AG20443 (cell line): ENCODE measurements around the gene LRRC32.

Source experiments
- DNase-seq: peaks from one replicate; pipeline ENCODE4 v3.0.0; 2012; ENCODE audit warnings: low spot score, mixed read lengths

The LRRC32 gene, protein sequence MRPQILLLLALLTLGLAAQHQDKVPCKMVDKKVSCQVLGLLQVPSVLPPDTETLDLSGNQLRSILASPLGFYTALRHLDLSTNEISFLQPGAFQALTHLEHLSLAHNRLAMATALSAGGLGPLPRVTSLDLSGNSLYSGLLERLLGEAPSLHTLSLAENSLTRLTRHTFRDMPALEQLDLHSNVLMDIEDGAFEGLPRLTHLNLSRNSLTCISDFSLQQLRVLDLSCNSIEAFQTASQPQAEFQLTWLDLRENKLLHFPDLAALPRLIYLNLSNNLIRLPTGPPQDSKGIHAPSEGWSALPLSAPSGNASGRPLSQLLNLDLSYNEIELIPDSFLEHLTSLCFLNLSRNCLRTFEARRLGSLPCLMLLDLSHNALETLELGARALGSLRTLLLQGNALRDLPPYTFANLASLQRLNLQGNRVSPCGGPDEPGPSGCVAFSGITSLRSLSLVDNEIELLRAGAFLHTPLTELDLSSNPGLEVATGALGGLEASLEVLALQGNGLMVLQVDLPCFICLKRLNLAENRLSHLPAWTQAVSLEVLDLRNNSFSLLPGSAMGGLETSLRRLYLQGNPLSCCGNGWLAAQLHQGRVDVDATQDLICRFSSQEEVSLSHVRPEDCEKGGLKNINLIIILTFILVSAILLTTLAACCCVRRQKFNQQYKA

DNA sequence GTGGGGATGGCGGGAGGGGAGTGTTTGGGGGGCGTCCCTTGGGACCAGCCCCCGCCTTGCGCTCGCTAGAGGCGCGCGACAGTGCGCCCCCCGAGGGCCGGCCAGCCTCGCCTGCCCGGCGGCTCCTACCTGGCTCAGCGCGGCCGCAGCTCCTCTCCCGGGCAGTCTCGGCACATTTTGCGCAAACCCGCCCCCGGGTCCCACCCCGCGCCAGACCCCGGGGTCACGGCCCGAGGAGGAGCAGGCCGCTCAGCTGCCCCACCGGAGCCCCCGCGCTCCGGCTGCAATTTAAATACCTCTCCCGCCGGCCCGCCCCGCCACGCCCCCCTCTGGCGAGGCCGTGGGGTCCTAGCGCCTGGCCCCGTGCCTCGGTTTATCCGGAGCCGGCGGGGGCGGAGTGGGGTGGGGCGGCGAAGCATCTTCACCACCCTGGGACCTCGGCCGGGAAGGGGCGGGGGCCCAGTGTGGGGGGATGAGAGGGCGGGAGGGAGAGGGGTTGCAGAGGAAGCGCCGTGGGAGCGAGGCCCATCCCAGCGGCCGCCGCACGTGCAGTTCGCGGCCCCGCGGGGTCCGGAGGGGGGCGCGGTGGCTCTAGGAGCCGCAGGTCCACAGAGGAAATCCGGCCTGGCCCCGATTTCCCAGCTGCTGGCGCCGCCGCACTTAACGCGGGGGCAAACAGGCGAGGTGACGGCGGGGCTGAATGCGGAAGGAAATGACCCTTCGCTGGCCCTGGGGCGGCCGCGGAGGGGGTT, at the start of gene LRRC32:
TSS of gene LRRC32 (minus strand) at position 263 of the 752 bp plus-strand sequence. CDS start 4,793 bp downstream, outside the sequence.
- DNase-seq = peak; percentile 75

DNA sequence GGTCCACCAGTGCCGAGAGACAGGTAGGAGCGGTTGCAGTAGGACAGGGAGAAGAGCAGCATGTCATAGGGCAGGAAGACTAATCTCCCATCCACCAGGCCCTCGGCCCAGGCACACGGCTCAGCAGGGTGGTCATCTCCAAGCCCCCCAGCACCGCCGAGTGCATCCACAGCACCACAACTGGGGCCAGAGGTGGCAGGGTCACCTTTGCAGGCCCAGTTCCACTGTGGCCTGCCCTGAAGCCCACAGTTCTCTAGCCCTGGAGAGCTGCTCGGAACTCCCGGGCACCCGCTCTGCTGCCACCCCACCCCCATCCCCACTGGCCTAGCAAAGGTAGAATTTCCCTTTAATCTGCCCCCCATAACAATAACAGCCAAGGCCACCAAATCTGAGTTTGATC, 49.1 kb upstream of the LRRC32 start:
- DNase-seq = no peak

DNA sequence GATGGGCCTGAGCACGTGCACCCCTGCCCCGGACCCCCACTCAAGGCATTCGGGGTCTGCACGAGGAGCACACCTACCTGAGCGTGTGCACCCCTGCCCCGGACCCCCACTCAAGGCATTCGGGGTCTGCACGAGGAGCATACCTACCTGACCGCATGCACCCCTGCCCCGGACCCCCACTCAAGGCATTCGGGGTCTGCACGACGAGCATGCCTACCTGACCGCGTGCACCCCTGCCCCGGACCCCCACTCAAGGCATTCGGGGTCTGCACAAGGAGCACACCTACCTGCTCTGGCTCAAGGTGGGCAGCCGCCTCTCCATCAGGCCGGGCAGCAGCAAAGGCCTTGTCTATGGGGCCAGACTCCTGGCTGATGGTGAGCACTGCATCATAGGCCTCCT, 48.7 kb upstream of the LRRC32 start:
- no peak for DNase-seq

DNA sequence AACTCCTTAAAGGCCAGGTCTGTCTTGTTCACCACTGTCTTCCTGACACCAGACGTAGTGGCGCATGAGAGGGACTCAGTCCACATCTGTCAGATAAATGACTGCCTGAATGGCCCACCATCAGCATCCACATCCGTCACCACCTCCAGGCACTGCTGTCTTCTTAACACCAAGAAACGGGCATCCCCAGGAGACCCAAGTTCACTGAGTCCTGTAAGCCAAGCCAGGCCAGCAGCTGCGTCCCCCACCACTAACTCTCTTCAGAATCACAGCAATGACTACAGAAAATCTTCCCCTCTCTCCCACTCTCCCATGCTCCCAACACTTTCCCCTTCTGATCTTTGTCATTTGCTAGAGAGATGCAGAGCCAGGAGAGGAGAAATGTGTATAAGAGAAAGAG, 47.3 kb upstream of the LRRC32 start:
- DNase-seq = no peak

DNA sequence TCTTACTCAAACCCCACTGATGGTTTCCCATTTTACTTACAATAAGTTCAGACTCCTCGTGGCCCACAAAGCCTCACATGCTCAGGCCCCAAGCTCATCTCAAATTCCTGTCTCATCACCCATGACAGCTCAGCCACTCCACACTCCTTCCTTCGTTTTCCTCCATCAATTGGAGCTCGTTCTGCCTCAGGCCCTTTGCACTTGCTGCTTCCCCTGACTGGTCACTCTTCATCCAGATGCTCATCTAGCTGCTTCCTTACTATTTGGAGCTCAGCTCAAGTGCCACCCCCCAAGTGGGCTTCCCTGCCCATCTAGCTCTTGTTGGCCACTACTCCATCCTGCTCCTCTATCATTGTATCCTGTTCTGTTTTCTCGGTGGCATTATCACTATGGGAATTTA, 46.8 kb upstream of the LRRC32 start:
- DNase-seq = no peak

DNA sequence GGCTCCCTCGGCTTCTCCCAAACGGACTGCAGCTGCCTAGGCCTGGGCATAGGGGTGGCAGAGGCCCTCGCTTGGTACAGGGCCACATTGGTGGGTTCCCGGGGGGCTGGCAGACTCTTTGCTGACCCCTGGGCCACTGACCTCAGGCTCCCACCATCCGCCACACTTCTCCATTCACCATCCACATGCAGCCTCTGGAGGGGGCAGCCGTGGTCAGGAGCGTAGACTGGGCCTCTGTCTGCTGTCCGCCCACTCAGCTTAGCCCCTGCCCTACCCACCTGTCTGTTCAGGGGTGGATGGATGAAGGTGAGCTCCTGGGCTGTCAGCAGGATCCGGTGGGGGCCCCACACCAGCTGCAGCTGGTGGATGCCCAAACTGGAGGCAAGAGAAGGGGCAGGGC, 45.7 kb upstream of the LRRC32 start:
- DNase-seq = no peak

DNA sequence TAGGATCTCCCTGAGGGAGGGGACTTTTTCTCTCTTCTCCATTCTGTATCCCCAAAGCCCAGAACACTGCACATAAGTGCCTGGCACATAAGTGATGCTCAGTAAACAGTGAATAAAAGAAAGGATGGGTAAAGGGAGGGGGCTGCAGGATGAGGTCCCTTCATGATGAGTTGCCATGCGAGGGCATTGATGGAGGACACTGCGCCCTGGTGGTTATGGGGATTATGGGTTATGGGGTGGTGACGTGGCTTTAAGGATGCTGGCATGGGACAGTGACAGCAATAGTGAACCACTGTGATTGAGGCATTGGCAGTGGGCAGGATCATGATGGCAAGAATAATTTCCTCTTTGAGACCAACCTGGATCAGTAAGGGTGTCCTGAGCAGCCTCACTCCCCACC, 43.9 kb upstream of the LRRC32 start:
- DNase-seq = no peak

DNA sequence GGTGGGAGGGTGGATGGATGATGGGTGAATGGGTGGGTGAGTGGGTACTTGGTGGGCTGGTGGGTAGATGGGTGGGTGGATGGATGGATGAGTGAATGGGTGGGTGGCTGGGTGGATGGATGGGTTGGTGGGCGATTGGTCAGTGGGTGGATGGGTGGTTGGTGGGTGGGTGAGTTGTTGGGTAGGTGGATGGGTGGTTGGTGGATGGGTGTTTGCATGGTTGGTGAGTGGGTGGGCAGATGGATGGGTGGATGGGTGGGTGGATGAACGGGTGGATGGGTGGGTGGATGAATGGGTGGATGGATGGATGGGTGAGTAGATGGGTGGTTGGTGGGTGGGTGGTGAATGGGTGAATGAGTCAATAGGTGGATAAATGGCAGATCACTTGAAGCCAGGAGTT, 43.0 kb upstream of the LRRC32 start:
- no peak for DNase-seq

DNA sequence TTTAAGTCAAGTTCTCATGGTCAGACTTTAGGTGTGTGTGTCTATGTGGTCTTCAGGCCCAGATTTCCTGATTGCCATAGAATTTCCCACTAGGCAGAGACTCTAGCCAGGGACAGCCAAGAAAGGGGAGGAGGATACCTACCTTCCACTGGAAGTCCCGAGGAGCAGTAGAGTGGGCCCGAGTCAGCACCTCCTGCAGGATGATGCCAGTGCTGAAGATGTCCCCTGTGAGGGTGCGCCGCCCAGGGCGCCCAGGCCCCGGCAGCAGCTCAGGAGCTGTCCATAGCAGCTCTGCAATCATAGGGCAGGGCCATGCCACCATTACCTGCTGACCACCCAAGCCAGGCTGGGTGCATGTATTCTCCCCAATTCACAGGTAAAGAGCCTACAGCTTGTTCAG, 41.6 kb upstream of the LRRC32 start:
- DNase-seq = no peak

DNA sequence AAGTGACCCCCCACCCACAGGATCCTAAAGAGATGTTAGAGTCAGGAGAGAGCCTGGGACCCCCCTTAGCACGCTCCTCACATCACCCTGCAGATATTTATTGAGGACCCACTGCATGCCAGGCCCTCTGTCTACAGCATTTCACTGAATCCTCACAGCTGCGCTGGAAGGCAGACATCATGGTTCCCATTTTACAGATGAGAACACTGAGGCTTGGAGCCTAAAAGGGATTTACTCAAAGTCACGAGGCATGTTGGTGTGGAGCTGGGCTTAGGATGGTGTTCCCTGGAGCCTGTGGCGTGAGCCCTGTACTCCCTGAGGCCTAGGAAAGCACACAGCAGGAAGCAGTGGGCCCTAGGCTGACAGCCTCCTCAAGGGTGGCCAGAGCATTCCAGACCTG, 39.2 kb upstream of the LRRC32 start:
- no peak for DNase-seq

DNA sequence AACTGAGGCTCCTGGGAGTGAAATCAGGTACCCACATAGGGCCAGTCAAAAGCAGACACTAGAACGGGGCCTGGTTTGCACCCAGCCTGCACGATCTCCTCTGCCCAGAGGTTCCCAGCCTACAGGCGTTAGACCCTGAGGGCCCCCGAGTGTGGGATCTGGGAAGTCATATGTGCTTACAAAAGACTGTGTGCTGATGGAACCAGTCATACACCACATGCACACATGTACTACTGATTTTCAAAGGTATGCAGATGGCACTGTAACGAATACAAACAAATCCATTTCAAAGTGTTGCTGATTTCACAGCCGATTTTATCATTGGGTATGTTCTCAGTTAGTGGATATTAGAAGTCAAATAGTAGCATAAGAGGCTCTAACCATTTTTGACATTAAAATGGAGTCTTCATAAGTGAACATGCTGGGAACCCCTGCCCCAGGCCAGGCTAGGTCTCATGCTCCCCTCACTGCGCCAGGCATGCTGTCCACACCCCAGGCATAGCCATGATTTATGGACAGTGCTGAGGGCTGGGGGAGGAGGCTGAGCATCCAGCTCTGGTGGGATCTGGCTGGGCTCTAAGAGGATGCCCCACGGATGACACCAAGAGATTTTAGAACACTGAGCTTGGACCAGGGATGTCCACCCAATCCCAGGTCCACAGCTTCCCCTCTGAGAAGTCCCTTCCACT, 38.6 kb upstream of the LRRC32 start:
- no peak for DNase-seq

DNA sequence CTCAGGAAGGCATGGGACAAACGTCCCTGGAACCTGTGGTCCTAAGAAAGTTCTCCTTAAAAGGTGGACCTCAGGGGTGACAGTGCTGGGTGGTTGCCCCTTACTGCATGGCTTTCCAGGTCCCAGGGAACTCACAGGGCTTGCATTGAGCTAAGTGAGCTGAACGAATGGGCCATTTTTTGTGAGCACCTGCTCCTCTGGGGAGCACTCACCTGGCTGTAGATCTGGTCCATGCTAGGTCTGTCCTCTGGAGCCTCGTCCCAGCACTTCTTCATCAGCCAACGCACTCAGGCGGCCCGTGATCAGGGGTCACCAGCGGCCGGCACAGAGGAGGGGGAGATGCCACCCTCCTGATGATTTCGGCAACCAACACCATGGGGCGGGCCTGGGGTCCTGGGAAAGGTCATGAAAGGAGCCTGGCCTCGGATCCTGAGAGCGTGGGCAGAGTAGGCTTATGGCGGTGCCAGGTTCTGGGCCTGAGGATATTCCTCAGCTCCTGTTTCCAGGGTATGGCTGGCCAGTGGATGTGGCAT, 36.8 kb upstream of the LRRC32 start:
- DNase-seq = no peak

DNA sequence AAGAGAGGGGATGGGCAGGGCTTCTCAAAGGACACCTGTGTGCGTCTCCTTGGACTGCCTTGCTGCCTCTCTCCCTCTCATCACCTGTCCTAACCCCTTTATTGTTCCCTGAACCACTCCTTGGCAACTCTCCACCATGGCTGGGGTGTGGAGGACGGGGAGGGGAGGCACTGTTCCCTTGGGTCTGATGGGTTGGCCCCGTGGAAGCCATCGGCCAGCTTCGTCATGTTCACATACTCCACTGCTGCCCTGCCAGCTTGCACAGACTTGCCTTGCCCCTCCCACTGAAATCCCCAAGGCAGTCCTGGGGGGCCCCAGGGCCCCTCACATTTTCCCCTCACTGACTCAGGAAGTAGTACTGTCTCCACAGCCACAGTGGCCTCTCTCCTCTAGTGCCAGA, 36.1 kb upstream of the LRRC32 start:
- no peak for DNase-seq

DNA sequence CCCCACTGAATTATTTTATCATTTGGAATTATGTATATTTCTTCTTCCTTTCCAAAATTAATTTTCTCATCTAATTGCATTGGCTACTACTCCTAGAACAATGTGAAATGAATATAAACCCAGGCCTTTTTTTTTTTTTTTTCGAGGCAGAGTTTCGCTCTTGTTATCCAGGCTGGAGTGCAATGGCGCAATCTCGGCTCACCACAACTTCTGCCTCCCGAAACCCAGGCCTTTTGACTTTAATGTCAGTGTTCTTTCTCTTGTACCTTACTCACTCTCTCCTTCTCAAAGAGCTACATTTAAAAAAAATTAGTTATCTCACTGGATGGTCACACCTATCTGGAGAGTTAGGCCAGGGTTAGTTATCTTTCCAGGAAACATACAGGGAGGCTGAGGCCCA, 35.3 kb upstream of the LRRC32 start:
- DNase-seq = no peak

DNA sequence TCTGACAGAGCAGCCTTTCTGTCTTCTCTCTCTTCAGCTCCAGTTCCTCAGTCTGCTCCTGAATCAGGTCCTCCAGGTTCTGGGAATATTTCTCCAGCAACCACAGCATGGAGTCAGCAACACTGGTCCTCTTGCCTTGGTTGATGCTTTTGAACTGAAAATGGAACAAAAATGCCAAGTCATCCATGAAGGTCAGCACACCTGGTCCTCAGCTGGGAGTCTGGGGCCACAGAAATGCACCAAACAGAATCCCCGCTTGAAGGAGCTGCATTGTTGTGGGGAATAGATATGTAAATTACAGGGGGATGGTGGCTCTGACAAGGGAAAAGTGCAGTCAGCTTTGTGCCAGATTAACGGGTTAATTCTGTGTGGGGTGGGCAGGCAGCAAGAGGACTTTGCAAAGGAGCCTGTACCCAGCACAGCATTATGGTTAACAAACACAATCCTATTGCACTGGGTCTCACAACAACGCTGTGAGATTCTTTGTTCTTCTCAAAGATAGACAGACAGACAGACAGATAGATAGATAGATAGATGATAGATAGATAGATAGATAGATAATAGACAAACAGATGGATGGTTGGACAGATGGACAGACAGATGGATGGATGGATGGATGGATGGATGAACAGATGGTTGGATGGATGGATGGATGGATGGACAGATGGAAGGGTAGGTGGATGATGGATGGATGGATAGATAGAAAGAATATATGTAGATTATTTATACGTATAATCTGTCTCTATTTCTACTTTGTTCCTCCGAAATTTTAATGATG, 33.8 kb upstream of the LRRC32 start:
- DNase-seq = no peak

DNA sequence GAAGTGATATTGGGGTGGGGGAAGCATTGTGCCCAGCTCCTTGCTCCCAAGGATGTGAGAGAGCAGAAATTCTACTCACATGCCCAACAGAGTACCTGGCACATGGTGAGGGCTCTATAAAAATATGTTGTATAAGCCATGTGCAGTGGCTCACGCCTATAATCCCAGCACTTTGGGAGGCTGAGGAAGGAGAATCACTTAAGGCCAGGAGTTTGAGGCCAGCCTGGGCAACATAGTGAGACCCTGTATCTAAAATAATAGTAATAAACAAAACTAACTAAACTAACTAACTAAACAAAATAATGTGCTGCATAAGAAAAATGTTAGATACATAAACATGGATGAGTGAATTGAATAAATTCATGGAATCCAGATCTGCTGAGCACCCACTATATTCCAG, 33.2 kb upstream of the LRRC32 start:
- DNase-seq = no peak

DNA sequence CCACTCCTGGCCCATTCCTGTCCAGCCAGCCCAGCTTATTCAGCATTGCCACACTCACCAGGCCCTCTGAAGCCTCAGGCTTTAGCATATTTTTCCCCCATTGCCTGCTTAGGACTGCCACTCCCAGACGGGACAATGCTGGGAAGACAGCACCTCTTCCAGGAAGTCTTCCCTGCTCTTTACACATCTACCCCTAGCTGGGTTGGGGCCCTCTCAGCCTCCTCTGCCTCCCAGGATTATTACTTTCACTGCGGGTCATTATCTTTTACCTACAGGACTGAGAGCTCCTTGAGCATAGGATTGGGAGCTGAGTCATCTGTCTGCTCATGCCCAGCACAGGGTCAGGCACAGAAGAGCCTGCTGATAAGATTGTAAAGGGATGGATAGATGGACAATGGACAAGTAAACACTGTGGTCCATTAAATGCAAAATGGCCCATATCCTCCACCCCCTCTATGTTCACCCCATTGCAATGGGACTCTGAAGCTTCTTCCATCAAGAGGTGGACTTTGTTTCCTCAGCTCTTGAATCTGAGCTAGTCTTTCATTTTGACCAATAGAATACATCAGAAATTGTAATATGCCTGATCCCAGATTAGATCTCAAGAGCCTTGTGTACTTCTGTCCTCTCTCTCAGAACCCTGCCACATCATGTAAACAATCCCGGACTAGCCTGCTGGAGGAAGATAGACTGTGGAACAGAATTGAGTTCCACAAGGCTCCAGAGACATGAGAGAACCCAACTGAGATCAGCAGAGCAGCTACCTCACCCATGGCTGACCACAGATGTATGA, 32.0 kb upstream of the LRRC32 start:
- DNase-seq = no peak

DNA sequence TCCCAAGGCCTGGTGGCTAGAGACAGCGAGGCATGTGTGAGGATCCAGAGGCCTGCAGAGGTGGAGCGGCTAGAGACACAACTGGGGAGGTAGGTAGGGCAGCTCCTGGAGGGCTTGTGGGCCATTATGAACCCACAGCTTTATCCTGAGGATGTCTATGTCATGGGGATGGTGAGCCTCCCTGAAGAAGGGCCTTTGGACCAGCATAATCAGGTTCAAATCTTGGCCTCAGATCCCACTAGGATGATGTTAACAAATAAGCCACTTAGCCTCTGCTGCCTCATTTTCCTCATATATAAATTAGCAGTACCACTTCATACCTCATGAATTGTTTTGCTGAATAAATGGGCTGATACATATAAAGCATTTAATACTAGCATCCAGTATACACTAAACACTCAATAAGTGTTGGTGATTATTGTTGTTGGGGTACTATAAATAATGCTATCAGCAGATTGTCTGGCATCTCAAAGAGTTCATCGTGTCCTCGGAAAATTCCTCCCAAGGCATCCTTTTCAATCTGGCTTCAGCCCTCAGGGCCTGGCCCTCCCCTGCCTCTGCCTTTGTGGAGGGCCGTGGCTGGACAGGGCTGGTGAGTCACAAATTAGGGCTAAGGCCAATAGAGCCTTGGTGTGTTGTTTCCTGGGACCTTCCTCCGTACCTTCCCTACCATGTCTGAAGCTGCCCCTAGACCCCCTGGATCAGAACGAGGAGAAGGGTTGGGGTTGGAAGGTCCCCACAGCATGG, 30.9 kb upstream of the LRRC32 start:
- peak; percentile 83 for DNase-seq

DNA sequence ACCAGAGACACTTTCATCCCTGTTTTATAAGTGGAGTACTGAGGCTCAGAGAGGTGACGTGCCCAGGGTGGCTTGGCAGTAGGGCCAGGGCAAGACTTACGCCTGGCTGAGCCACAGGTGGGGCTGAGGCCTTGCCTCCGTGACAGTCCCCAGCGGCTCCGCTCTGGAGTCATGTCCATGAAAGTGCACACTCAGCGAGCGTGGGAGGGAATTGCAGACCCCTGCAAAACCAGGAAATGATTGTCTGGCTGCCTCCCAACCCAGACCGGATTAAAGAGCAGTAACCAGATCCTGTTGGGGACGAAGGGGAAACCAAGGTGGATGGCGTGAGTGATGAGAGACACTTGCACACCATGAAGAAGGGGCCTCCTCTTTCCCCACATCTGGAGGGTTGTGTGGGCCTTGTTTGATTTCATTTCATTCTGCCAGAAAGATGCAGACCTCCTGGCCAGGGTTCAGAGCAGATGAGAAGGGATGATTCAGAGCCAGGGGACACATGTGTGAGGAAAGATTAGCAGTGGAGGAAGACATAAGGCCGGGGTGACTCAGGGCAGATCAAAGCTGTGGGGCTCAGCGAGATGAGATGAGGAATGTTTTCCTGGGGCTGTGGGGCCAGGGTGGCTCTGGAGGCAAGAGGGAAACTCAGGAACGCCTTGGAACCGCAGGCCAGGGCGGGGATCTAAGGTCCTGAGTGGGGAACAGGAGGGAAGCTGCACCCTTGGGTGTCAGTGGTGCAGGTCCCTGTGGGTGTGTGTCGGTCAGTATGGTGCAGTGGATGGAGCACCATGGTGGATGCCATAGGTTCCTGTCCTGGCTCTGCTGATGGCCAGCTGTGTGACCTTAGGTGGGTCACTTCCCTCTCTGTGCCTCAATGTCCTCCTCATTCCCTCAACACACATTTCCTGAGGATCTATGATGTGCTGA, 29.9 kb upstream of the LRRC32 start:
- peak; percentile 94 for DNase-seq
